ENCODE results near the gene SLC5A2. TPM values are rescaled to one million over a fixed set of nuclear protein-coding genes. Genes with fewer than 3 reads are reported as not detected.
A peak's percentile ranks its signal among the peaks of the same experiment; 100 is the strongest.

SLC5A2 gene
- polyA plus RNA-seq, 3 donors: 0.04 TPM; not detected in 2

DNA sequence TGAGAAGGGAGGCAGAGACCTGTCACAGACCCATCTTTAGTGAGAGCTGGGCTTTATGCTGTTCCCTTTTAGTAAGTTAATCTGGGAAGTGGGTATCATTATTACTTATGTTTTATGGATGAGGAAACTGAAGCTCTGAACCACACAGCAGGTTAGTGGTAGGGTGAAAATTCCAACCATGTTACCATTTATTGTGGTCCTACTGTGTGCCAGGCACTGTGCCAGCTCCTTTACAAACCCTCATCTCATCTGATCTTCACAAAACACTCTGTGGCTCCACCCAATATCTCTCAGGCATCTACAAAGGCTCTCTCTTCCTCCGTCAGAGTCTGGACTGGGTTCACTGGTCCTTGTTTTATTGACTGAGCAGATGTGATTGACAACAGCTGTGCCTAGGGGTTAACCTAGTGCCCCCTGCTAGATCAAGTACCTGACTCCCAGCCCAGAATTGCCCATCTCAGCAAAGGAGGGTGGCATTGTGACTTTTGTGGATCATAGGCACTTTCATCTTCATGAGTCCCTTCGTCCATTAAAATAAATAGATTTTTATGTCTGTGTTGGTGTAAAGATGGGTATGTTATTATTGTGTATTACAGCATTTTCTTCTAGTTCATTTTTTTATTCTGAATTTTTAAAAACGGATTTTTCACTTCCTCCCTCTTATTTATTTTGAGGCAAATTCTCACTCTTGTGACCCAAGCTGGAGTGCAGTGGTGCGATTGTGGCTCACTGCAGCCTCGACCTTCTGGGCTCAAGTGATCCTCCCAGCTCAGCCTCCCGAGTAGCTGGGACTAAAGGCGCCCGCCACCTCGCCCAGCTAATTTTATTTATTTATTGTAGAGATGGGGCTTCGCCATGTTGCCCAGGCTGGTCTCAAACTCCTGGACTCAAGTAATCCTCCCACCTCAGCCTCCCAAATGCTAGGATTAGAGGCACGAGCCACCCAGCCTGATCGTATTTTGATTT lies 7.9 kb upstream of the SLC5A2 start:
- intact Hi-C loops (cut with micrococcal nuclease): no loop called here
- WGBS (ENCODE audit: insufficient coverage): 100% methylated on average over 2 of the region's 12 CpGs
- no peak for DNase-seq
- Histone ChIP-seq H4K20me1 (ENCODE audit: insufficient read depth, low read length) (no peaks in the 10 kb centered on the region), H3K9ac (ENCODE audit: insufficient read depth, low read length, poor library complexity, severe bottlenecking) (no peak overlapping the region), H3K27ac (ENCODE audit: low read depth in 1 of 2, low read length in 2 of 2) (no peak overlapping the region), H3K4me3 (replicated peaks in 1 of 3; ENCODE audit: low read depth in 2 of 3, low read length in 3 of 3) (no peak overlapping the region), H3K36me3 (replicated peaks in 1 of 2; ENCODE audit: control insufficient read depth in 1 of 2, insufficient read depth in 2 of 2, low read length in 2 of 2) (no peaks in the 10 kb centered on the region), H3K4me2 (replicated peaks; ENCODE audit: extremely low read depth, low read length, poor library complexity, severe bottlenecking) (no peak overlapping the region), H3K9me3 (replicated peaks in 1 of 2; ENCODE audit: control insufficient read depth in 1 of 2, insufficient read depth in 1 of 2, low read length in 2 of 2) (peaks cover 0 to 5% of the 10 kb centered on the region in 2 donors), H3K79me2 (ENCODE audit: insufficient read depth, low read length) (no peaks in the 10 kb centered on the region), H2AFZ (ENCODE audit: insufficient read depth, low read depth, low read length, poor library complexity, severe bottlenecking) (no peak overlapping the region), H3K27me3 (ENCODE audit: control insufficient read depth in 2 of 2, insufficient read depth in 2 of 2, low read length in 2 of 2) (peaks cover 0 to 29% of the 10 kb centered on the region in 2 donors), H3K4me1 (ENCODE audit: control insufficient read depth in 1 of 2, insufficient read depth in 2 of 2, low read length in 2 of 2) (peaks cover 26 to 35% of the 10 kb centered on the region in 2 donors)
- peak overlapping the region in 1 of 2 donors; percentile 54 for H3K4me3 Mint-ChIP-seq
- peaks cover 5 to 15% (median 7%) of the 10 kb centered on the region in 7 donors for H3K9me3 Mint-ChIP-seq
- peaks cover 3% of the 10 kb centered on the region in 2 donors for H3K36me3 Mint-ChIP-seq
- H3K27me3 Mint-ChIP-seq (ENCODE audit: low read depth in 3 of 3): peaks cover 4 to 61% (median 49%) of the 10 kb centered on the region in 3 donors
- H3K27ac Mint-ChIP-seq: no peak overlapping the region
- TF ChIP-seq CTCF (IDR thresholded peaks at IDR 0.05): no peak
- peaks cover 36% of the 10 kb centered on the region for H3K4me1 Mint-ChIP-seq

DNA sequence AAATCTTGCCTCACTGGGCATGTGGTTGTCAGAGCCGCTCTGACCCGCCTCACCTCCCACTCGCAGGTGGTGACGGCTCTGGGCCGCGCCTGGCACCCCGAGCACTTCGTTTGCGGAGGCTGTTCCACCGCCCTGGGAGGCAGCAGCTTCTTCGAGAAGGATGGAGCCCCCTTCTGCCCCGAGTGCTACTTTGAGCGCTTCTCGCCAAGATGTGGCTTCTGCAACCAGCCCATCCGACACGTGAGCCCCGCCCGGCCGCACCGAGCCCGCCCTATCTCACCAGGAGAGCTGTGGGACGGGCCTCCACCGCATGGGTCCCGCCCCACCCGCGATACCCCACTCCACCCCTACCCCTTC lies 7.0 kb upstream of the SLC5A2 start:
- intact Hi-C loops (cut with micrococcal nuclease): no loop called here
- WGBS (ENCODE audit: insufficient coverage): 65% methylated on average over 25 of the region's 26 CpGs
- H3K27ac Mint-ChIP-seq: peak overlapping the region in 1 of 7 donors; percentile 5

More for the DNA sequence above, 7.0 kb upstream of the SLC5A2 start:
- Mint-ChIP-seq H3K27me3 (ENCODE audit: low read depth in 3 of 3) (peaks cover 4 to 59% (median 47%) of the 10 kb centered on the region in 3 donors), H3K4me3 (peak overlapping the region; percentile 86 to 91), H3K9me3 (peaks cover 5 to 15% (median 7%) of the 10 kb centered on the region in 7 donors), H3K4me1 (peaks cover 40% of the 10 kb centered on the region), H3K36me3 (peaks cover 3% of the 10 kb centered on the region in 2 donors)
- Histone ChIP-seq H3K9ac (ENCODE audit: insufficient read depth, low read length, poor library complexity, severe bottlenecking) (peak overlapping the region; percentile 43), H3K79me2 (ENCODE audit: insufficient read depth, low read length) (no peaks in the 10 kb centered on the region), H3K36me3 (replicated peaks in 1 of 2; ENCODE audit: control insufficient read depth in 1 of 2, insufficient read depth in 2 of 2, low read length in 2 of 2) (no peaks in the 10 kb centered on the region), H3K27ac (ENCODE audit: low read depth in 1 of 2, low read length in 2 of 2) (no peak overlapping the region), H3K4me2 (replicated peaks; ENCODE audit: extremely low read depth, low read length, poor library complexity, severe bottlenecking) (peak overlapping the region; percentile 87), H3K9me3 (replicated peaks in 1 of 2; ENCODE audit: control insufficient read depth in 1 of 2, insufficient read depth in 1 of 2, low read length in 2 of 2) (peaks cover 0 to 5% of the 10 kb centered on the region in 2 donors), H2AFZ (ENCODE audit: insufficient read depth, low read depth, low read length, poor library complexity, severe bottlenecking) (peak overlapping the region; percentile 91), H3K27me3 (ENCODE audit: control insufficient read depth in 2 of 2, insufficient read depth in 2 of 2, low read length in 2 of 2) (peaks cover 0 to 29% of the 10 kb centered on the region in 2 donors), H3K4me1 (ENCODE audit: control insufficient read depth in 1 of 2, insufficient read depth in 2 of 2, low read length in 2 of 2) (peaks cover 26 to 38% of the 10 kb centered on the region in 2 donors), H3K4me3 (replicated peaks in 1 of 3; ENCODE audit: low read depth in 2 of 3, low read length in 3 of 3) (peak overlapping the region in 2 of 3 experiments; percentile 55 to 78), H4K20me1 (ENCODE audit: insufficient read depth, low read length) (no peaks in the 10 kb centered on the region)
- no peak for TF ChIP-seq CTCF (IDR thresholded peaks at IDR 0.05)
- DNase-seq: no peak

Data from CD14-positive monocyte (primary cell).